K562 (cell line): ENCODE data around the gene KRTAP4-11. TPM values are rescaled to one million over a fixed set of nuclear protein-coding genes. Genes with fewer than 3 reads are reported as not detected.

ENCODE experiments used
- ATAC-seq: fragments of 200-7000 bp; cut with Tn5 transposase; 3 replicates; pipeline ENCODE4 v1.9.1; 2020; ENCODE audit warnings: moderate library complexity
- BruUV-seq: library from RNA; stranded (reverse); fragments of 400-500 nt; replicated peaks from 2 replicates; lab custom pipeline; 2021; lab: Mats Ljungman, UMichigan
- CTCF ChIA-PET: fragments of 300-600 bp; formaldehyde crosslinking; extraction: SDS; loops from one replicate; lab custom pipeline; 2021; ENCODE audit warnings: low intra/inter-chr PET ratio; lab: Yijun Ruan, JAX
- POLR2A ChIA-PET: fragments of 300-600, 350-650 bp; sonication (Branson Sonifier 250); formaldehyde crosslinking; extraction: SDS; loops from one replicate; lab custom pipeline; 2021; ENCODE audit warnings: antibody characterized with exemption, inconsistent platforms; lab: Yijun Ruan, JAX
- DNase-seq, 4 experiments: peaks; one replicate each; pipeline versions ENCODE4 v3.0.0 to v3.0.0-alpha.2; 2011 to 2018; ENCODE audit warnings: low spot score in 3 of 4, mixed read lengths in 3 of 4; ENCODE audit errors: extremely low read depth in 1 of 4
- FAIRE-seq: peaks from 2 replicates; lab custom pipeline; 2011; peaks lifted over from hg19 to GRCh38; lab: Jason Lieb, UNC
- H2AFZ ChIP-seq: 2 replicates; pipeline ENCODE4 v1.6.0; 2011; ENCODE audit warnings: low read depth, low read length, control low read depth, inconsistent platforms
- H3K27ac ChIP-seq: fragments of 200-600 bp; 3 replicates; pipeline ENCODE4 v1.8.0; 2011; ENCODE audit warnings: low read depth, mild to moderate bottlenecking, control low read depth, inconsistent platforms, low read length, moderate library complexity, mixed read lengths; ENCODE audit errors: extremely low read depth
- H3K27me3 ChIP-seq, 2 experiments: fragments of 300-600 bp in 1 of 2; 2 replicates in 1 of 2; 3 replicates in 1 of 2; pipeline versions ENCODE4 v1.6.0 to v1.8.0; 2011; ENCODE audit warnings: inconsistent platforms in 2 of 2, low read length in 2 of 2, mild to moderate bottlenecking in 1 of 2, mixed read lengths in 1 of 2, moderate library complexity in 1 of 2; ENCODE audit not compliant: control insufficient read depth in 2 of 2, insufficient read depth in 2 of 2
- H3K36me3 ChIP-seq: fragments of 300-600 bp; 3 replicates; pipeline ENCODE4 v1.8.0; 2011; ENCODE audit warnings: mild to moderate bottlenecking, low read length, inconsistent platforms; ENCODE audit not compliant: control insufficient read depth, insufficient read depth
- H3K4me1 ChIP-seq, 2 experiments: fragments of 200-600 bp in 1 of 2; replicated peaks in 1 of 2; 2 replicates in 1 of 2; 3 replicates in 1 of 2; pipeline versions ENCODE4 v1.5.1 to v1.8.0; 2011; ENCODE audit warnings: inconsistent platforms in 2 of 2, low read length in 2 of 2, mild to moderate bottlenecking in 1 of 2, mixed read lengths in 1 of 2, moderate library complexity in 1 of 2; ENCODE audit not compliant: control insufficient read depth in 2 of 2, insufficient read depth in 2 of 2
- H3K4me2 ChIP-seq: 2 replicates; pipeline ENCODE4 v1.6.1; 2011; ENCODE audit warnings: low read length, control low read depth, inconsistent platforms, mixed read lengths; ENCODE audit not compliant: insufficient read depth
- H3K4me3 ChIP-seq: fragments of 200-600 bp; sonication (generic), shearing (Covaris generic); 2 replicates; pipeline ENCODE4 v1.5.1; 2016; ENCODE audit warnings: control low read depth, inconsistent platforms
- H3K79me2 ChIP-seq: fragments of 200-600 bp; 3 replicates; pipeline ENCODE4 v1.8.0; 2011; ENCODE audit warnings: low read length, inconsistent platforms; ENCODE audit not compliant: control insufficient read depth, insufficient read depth
- H3K9ac ChIP-seq, 2 experiments: 2 replicates each; pipeline versions ENCODE4 v1.6.0 to v1.6.1; 2011; ENCODE audit warnings: low read depth in 2 of 2, low read length in 2 of 2, control low read depth in 1 of 2, inconsistent platforms in 1 of 2, mild to moderate bottlenecking in 1 of 2, mixed read lengths in 1 of 2; ENCODE audit not compliant: insufficient read depth in 1 of 2
- H3K9me1 ChIP-seq: one replicate; pipeline ENCODE4 v1.6.0; 2011; ENCODE audit warnings: inconsistent platforms, mild to moderate bottlenecking, low read length, moderate library complexity; ENCODE audit not compliant: control insufficient read depth, insufficient read depth
- H3K9me3 ChIP-seq: replicated peaks from 2 replicates; pipeline ENCODE4 v1.5.1; 2011; ENCODE audit warnings: low read depth, low read length, inconsistent platforms; ENCODE audit not compliant: control insufficient read depth, insufficient read depth
- H4K20me1 ChIP-seq: replicated peaks from 2 replicates; pipeline ENCODE4 v1.6.1; 2011; ENCODE audit warnings: low read length, inconsistent platforms, mixed read lengths; ENCODE audit not compliant: control insufficient read depth, insufficient read depth
- CHCHD3 ChIP-seq: fragments of 250-450 bp; sonication (Bioruptor Pico); IDR thresholded peaks from 2 replicates; pipeline ENCODE4 v2.1.2; 2022; ENCODE audit warnings: mild to moderate bottlenecking
- E2F3 ChIP-seq: fragments of 250-450 bp; sonication (Bioruptor Pico); IDR thresholded peaks from 2 replicates; pipeline ENCODE4 v1.4.0; 2020; ENCODE audit warnings: mild to moderate bottlenecking
- FOS ChIP-seq: IDR thresholded peaks from 3 replicates; pipeline ENCODE4 v1.6.1; 2011; ENCODE audit not compliant: insufficient read length; ENCODE audit errors: extremely low read depth
- KLF10 ChIP-seq: fragments of 250-450 bp; sonication (Bioruptor Pico); IDR thresholded peaks from 2 replicates; pipeline ENCODE4 v1.6.1; 2021; ENCODE audit warnings: matching md5 sums
- KLF6 ChIP-seq: fragments of 250-450 bp; sonication (Bioruptor Pico); IDR thresholded peaks from 2 replicates; pipeline ENCODE4 v1.4.0; 2020; ENCODE audit warnings: mild to moderate bottlenecking, moderate library complexity, borderline replicate concordance
- RCOR1 ChIP-seq, 2 experiments: IDR thresholded peaks; 2 replicates each; pipeline ENCODE4 v1.6.1; 2012; ENCODE audit warnings: low read depth in 2 of 2, low read length in 2 of 2, borderline replicate concordance in 1 of 2, improper control_type of control experiment in 1 of 2
- STAG1 ChIP-seq: sonication (generic); formaldehyde crosslinking; IDR thresholded peaks from 2 replicates; pipeline ENCODE4 v1.5.0; 2020; ENCODE audit warnings: missing genetic modification reagents, borderline replicate concordance
- TAF15 ChIP-seq: fragments of 200-400 bp; formaldehyde crosslinking; IDR thresholded peaks from 2 replicates; pipeline ENCODE4 v1.6.1; 2017; ENCODE audit warnings: mild to moderate bottlenecking, low read depth, low read length, moderate library complexity
- TSHZ1 ChIP-seq: fragments of 250-450 bp; sonication (Bioruptor Pico); IDR thresholded peaks from 2 replicates; pipeline ENCODE4 v1.4.0; 2020; ENCODE audit warnings: mild to moderate bottlenecking, moderate library complexity
- ZFPM2 ChIP-seq: fragments of 250-450 bp; sonication (Bioruptor Pico); IDR thresholded peaks from 2 replicates; pipeline ENCODE4 v1.5.1; 2022; ENCODE audit warnings: mild to moderate bottlenecking
- ZNF23 ChIP-seq: fragments of 250-450 bp; sonication (Bioruptor Pico); IDR thresholded peaks from 2 replicates; pipeline ENCODE4 v1.4.0; 2020; ENCODE audit warnings: mild to moderate bottlenecking
- ZNF263 ChIP-seq: sonication (generic); formaldehyde crosslinking; IDR thresholded peaks from 2 replicates; pipeline ENCODE4 v1.8.0; 2022; ENCODE audit warnings: mild to moderate bottlenecking, missing genetic modification reagents, borderline replicate concordance
- ZNF717 ChIP-seq: fragments of 250-450 bp; sonication (Bioruptor Pico); IDR thresholded peaks from 2 replicates; pipeline ENCODE4 v1.5.0; 2021
- WGBS: fragments of 100-300 bp; shearing (Covaris generic); methylation state at CpG from one replicate; pipeline ENCODE4 v1.1.6; 2016; ENCODE audit warnings: low coverage, mixed read lengths; ENCODE audit not compliant: insufficient coverage; ENCODE audit errors: missing lambda C conversion rate; 5-methylcytosine and 5-hydroxymethylcytosine counted together
- in situ Hi-C: fragments of 300-500 bp; cut with MboI; formaldehyde crosslinking; loops from 4 replicates; pipeline ENCODE4 v1.15.0; 2018; ENCODE audit warnings: inconsistent platforms, mixed read lengths
- intact Hi-C: fragments of 100-400 bp; cut with micrococcal nuclease; formaldehyde crosslinking; loops from 2 replicates; pipeline ENCODE4 v1.14.2; 2022
- polyA plus RNA-seq, 8 experiments: library from polyadenylated mRNA; depleted of rRNA in 4 of 8; stranded (reverse) in 5 of 8; unstranded in 3 of 8; fragments of >200 nt; fragmentation: Nextera tagmentation in 2 of 8; fragmentation: Illumina TruSeq in 1 of 8; extraction: Ambion mirVana in 2 of 8; extraction: Trizol in 1 of 8; gene quantifications; 2 replicates each; pipeline versions ENCODE4 v1.2.1 to v1.2.3, GENCODE V29; 2011 to 2014; ENCODE audit warnings: inconsistent platforms in 1 of 8, missing spikeins in 1 of 8
- total RNA-seq, 7 experiments: library from RNA; depleted of rRNA in 6 of 7; stranded (reverse); fragments of >200 nt in 6 of 7; fragmentation: Illumina TruSeq in 2 of 7; extraction: Trizol in 2 of 7; gene quantifications; 2 replicates each; pipeline versions ENCODE4 v1.2.1 to v1.2.3, GENCODE V29; 2011 to 2021; ENCODE audit warnings: low replicate concordance in 1 of 7
- TF ChIP-seq, protein P1 (sequence below): fragments of 450-650 bp; IDR thresholded peaks from 2 replicates; pipeline ENCODE4 v1.6.1; 2016; ENCODE audit warnings: missing biosample characterization, missing genetic modification characterization
- TF ChIP-seq, protein P2 (sequence below): fragments of 250-450 bp; sonication (Bioruptor Pico); IDR thresholded peaks from 2 replicates; pipeline ENCODE4 v1.5.0; 2021; ENCODE audit warnings: mild to moderate bottlenecking, moderate library complexity

Gene KRTAP4-11
- total and polyA plus RNA-seq, 9 of the 15 experiments (the other 6 are each of a cell fraction or from before 2014, with no cell fraction given), result not detected

GRCh38 chr17:41145261-41145660 is 27.1 kb upstream of the KRTAP4-11 start:
- in situ Hi-C loops, result no loop called here
- ChIA-PET CTCF (no interaction called here), POLR2A (no interaction called here)

More at GRCh38 chr17:41145261-41145660, 27.1 kb upstream of the KRTAP4-11 start:
- no TSS peak for BruUV-seq
- Histone ChIP-seq H3K27me3 (no peaks in the 10 kb centered on the region), H2AFZ (no peak overlapping the region), H3K9me1 (no peaks in the 10 kb centered on the region), H3K79me2 (no peaks in the 10 kb centered on the region), H3K4me2 (no peak overlapping the region), H3K4me3 (no peak overlapping the region), H3K27ac (no peak overlapping the region), H3K4me1 (no peaks in the 10 kb centered on the region), H3K36me3 (no peaks in the 10 kb centered on the region), H3K9ac (no peak overlapping the region), H4K20me1 (no peaks in the 10 kb centered on the region), H3K9me3 (no peaks in the 10 kb centered on the region)
- ATAC-seq (no peak), FAIRE-seq (no peak), DNase-seq (no peak)
- TF ChIP-seq RCOR1 (IDR thresholded peaks at IDR 0.05; ENCODE audit: borderline replicate concordance in 1 of 2, low read depth in 2 of 2, low read length in 2 of 2), result no peak
- TF ChIP-seq TSHZ1, result no peak
- TF ChIP-seq TAF15, result no peak
- TF ChIP-seq FOS, result no peak
- TF ChIP-seq, protein P1, sequence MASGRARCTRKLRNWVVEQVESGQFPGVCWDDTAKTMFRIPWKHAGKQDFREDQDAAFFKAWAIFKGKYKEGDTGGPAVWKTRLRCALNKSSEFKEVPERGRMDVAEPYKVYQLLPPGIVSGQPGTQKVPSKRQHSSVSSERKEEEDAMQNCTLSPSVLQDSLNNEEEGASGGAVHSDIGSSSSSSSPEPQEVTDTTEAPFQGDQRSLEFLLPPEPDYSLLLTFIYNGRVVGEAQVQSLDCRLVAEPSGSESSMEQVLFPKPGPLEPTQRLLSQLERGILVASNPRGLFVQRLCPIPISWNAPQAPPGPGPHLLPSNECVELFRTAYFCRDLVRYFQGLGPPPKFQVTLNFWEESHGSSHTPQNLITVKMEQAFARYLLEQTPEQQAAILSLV (tag), result no peak
- TF ChIP-seq E2F3 (CRISPR knock-in tag), result no peak
- TF ChIP-seq ZFPM2 (CRISPR knock-in tag), result no peak
- TF ChIP-seq KLF6 (CRISPR knock-in tag), result no peak
- TF ChIP-seq, protein P2, sequence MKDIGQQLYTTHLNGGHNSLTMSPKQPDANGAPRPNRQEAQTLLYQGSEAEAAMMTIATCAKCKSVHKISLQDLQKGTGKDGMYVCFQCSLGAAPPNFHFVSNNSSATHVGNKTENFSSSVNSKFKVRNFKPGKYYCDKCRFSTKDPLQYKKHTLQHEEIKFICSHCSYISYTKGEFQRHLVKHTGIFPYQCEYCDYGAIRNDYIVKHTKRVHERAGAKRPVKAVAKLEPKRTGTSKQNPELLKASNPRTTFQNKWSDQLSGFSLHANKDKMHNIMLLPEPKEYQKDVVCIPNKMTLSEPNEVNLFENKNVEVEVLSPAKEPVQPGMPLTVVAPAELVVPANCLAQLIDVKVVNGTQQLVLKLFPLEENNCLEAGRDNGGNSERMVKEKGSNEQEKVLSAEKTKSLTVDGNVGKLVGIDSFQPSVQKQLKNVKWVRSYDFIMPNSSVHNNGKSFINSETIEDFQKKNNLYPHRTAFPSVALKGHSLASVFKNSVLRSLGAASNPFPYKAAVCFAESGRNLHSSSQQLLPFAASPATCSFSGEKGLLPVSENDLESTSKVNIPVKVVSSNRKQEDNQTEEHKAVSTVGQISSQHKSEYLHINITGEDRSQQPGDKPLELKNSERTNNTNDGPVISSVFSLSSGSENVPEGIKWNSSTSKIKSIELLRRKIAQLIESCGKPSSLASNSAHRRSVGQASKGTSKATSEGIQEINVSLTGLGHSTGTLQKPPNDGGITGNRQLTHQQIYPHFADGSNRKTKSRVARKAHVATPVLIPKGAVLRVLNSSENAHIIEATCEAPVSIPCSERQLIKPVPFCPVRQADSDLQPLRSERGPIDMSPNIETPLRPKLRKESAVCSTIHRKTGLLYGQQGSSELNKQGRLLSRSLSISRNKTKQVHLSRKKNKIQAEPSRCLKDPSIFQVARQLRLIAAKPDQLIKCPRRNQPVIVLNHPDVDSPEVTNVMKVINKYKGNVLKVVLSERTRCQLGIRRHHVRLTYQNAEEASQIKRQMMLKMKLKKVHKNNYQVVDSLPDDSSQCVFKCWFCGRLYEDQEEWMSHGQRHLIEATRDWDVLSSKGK, result no peak
- TF ChIP-seq ZNF263 (CRISPR knock-in tag), result no peak
- TF ChIP-seq STAG1, result no peak
- TF ChIP-seq ZNF23, result no peak
- no peak for TF ChIP-seq ZNF717
- TF ChIP-seq KLF10 (CRISPR knock-in tag), result no peak
- TF ChIP-seq CHCHD3, result no peak
- WGBS, result 0% methylated on average over 2 of the region's 2 CpGs
- intact Hi-C loops, result no loop called here
